ENCODE measurements around the gene LCN15. TPM values are rescaled to one million over a fixed set of nuclear protein-coding genes. Genes with fewer than 3 reads are reported as not detected.
A peak's percentile ranks its signal among the peaks of the same experiment; 100 is the strongest.
"Not testable (repeated sequence)": the region's sequence is repeated elsewhere in the genome, so short reads cannot be mapped to it uniquely, and the experiment has no call there.

Gene LCN15
- total RNA-seq, 1 experiment from 2014 or later = not detected

GRCh38 chr9:136769710-136770191, 5.4 kb upstream of the LCN15 start:
- Histone ChIP-seq H3K9me2 (replicated peaks; ENCODE audit: low read length) (no peaks in the 10 kb centered on the region), H3K27ac (ENCODE audit: low read length) (no peak overlapping the region), H3K4me1 (ENCODE audit: insufficient read depth, low read length) (peaks cover 3% of the 10 kb centered on the region; the same call in 1 of the 2 replicates), H3K27me3 (ENCODE audit: low read length) (no peaks in the 10 kb centered on the region; the same call in 1 of the 2 replicates), H3K4me3 (ENCODE audit: low read length) (no peak overlapping the region), H2AFZ (ENCODE audit: low read length) (no peak overlapping the region), H3K79me2 (ENCODE audit: low read length) (no peaks in the 10 kb centered on the region), H3F3A (ENCODE audit: low read length, unreplicated experiment) (no peaks in the 10 kb centered on the region), H3K9ac (ENCODE audit: low read length) (no peak overlapping the region), H3K36me3 (ENCODE audit: low read depth, low read length) (no peaks in the 10 kb centered on the region), H3K4me2 (ENCODE audit: low read length) (no peak overlapping the region), H4K20me1 (ENCODE audit: low read length) (no peaks in the 10 kb centered on the region), H3K9me3 (ENCODE audit: low read length) (no peaks in the 10 kb centered on the region)
- ATAC-seq = peak; percentile 51; the same call in 1 of the 2 replicates
- no TSS peak for BruUV-seq (replicated peaks)
- peak; percentile 44 for DNase-seq
- intact Hi-C loops (cut with micrococcal nuclease) = no loop called here
- ChIA-PET POLR2A (ENCODE audit: unreplicated experiment) (no interaction called here), CTCF (no interaction called here)
- peak; percentile 39 for TF ChIP-seq CTCF (conservative IDR thresholded peaks at IDR 0.05; ENCODE audit: low read depth, low read length)
- no peak for TF ChIP-seq EZH2 (IDR thresholded peaks at IDR 0.05; ENCODE audit: low read length, unreplicated experiment)
- no peak for TF ChIP-seq EZH2phosphoT487 (IDR thresholded peaks at IDR 0.05; ENCODE audit: borderline replicate concordance, low read length)

- BruUV-seq (replicated peaks); POLR2A ChIA-PET (ENCODE audit: unreplicated experiment): not testable (repeated sequence)
Measured at GRCh38 chr9:136766410-136767120, 2.2 kb upstream of the LCN15 start.

DNA sequence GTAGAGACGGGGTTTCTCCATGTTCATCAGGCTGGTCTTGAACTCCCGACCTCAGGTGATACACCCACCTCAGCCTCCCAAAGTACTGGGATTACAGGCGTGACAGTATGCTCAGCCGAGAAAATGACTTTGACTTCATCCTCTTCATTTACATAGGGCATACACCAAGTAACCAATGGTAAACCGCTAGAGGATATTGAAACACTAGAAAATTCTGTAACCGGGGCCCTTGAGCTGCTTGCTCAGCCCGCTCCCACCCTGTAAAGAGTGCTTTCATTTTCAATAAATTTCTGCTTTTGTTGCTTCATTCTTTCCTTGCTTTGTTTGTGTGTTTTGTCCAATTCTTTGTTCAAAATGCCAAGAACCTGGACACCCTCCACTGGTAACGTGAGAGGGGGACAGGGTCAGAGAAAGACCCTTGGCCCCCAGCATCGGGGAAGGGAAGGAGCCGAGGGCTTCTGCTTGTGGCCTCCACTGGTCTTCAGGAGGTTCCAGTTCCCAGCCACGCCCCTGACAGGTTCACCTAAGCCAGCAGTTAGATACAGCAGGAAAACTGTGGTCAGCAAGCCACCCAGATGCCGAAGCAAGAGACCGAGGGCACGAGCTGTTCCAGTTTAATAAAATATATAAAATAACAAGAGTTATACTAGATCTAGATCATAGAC, 1.6 kb upstream of the LCN15 start:
- H3K4me1 ChIP-seq (ENCODE audit: insufficient read depth, low read length); DNase-seq; H3K79me2 ChIP-seq (ENCODE audit: low read length); H3F3A ChIP-seq (ENCODE audit: low read length, unreplicated experiment); H3K9ac ChIP-seq (ENCODE audit: low read length); H2AFZ ChIP-seq (ENCODE audit: low read length); H3K27ac ChIP-seq (ENCODE audit: low read length); ATAC-seq; H3K27me3 ChIP-seq (ENCODE audit: low read length); CTCF ChIA-PET; H3K4me3 ChIP-seq (ENCODE audit: low read length); H3K9me2 ChIP-seq (replicated peaks; ENCODE audit: low read length); H3K9me3 ChIP-seq (ENCODE audit: low read length); POLR2A ChIA-PET (ENCODE audit: unreplicated experiment); H3K4me2 ChIP-seq (ENCODE audit: low read length); H4K20me1 ChIP-seq (ENCODE audit: low read length); BruUV-seq (replicated peaks); H3K36me3 ChIP-seq (ENCODE audit: low read depth, low read length): not testable (repeated sequence)
- intact Hi-C loops (cut with micrococcal nuclease) = loop anchor here (2.0 kb wide), 1 partner anchor 19 kb away; no protein-coding TSS in a partner anchor

More at GRCh38 chr9:136766410-136767120, 2.2 kb upstream of the LCN15 start:
- H3K27ac ChIP-seq (ENCODE audit: low read length); H3K9me2 ChIP-seq (replicated peaks; ENCODE audit: low read length); H3K9me3 ChIP-seq (ENCODE audit: low read length); H2AFZ ChIP-seq (ENCODE audit: low read length); ATAC-seq; H3K4me1 ChIP-seq (ENCODE audit: insufficient read depth, low read length); H3K4me3 ChIP-seq (ENCODE audit: low read length); CTCF ChIA-PET; H4K20me1 ChIP-seq (ENCODE audit: low read length); H3F3A ChIP-seq (ENCODE audit: low read length, unreplicated experiment); H3K27me3 ChIP-seq (ENCODE audit: low read length); H3K9ac ChIP-seq (ENCODE audit: low read length); H3K36me3 ChIP-seq (ENCODE audit: low read depth, low read length); H3K79me2 ChIP-seq (ENCODE audit: low read length): not testable (repeated sequence)
- DNase-seq = peak; percentile 63
- peak overlapping the region; percentile 51 for H3K4me2 ChIP-seq (ENCODE audit: low read length)
- peak; percentile 26; the same call in 1 of the 2 replicates for TF ChIP-seq CTCF (conservative IDR thresholded peaks at IDR 0.05; ENCODE audit: low read depth, low read length)
- intact Hi-C loops (cut with micrococcal nuclease) = loop anchor here (2.0 kb wide), 1 partner anchor 18 kb away; no protein-coding TSS in a partner anchor

Measured in PC-3 (cell line).